Measurements from ENCODE around the gene JAZF1. TPM values are rescaled to one million over a fixed set of nuclear protein-coding genes. Genes with fewer than 3 reads are reported as not detected.

Gene JAZF1
- total and polyA plus RNA-seq, 2 of the 4 experiments (the other 2 are of a cell fraction) = 8.4 to 10.5 TPM

DNA sequence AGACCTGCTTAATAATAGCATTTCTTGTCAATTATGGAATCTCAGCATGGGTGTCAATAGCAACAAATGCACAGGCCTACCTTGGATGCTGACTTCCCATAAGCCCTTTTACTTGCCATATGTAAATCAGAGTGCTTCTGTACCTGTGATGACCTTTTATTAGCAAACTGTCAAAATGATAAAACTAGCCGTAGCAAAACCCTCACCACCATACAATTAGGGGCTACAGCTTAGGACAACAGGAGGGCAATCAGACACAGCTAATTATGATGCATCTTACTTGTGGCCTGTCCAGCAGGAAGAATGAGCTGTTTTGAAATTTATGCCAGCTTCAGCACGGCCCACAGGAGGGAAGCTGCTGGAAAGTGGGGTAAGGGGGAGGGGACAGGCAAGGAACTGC is 239.1 kb downstream of the JAZF1 start:
- 33% methylated on average over 1 of the region's 2 CpGs; no CpG with 5 or more reads in 1 of the 2 experiments for WGBS, 2 experiments (ENCODE audit: extremely low coverage in 2 of 2, insufficient read length in 1 of 2)
- H2BK20ac ChIP-seq (ENCODE audit: low read depth, low read length) = no peak overlapping the region
- H4K91ac ChIP-seq (ENCODE audit: insufficient read depth, low read depth, low read length) = no peak overlapping the region
- H3K9ac ChIP-seq (ENCODE audit: low read depth, low read length) = no peak overlapping the region
- intact Hi-C loops (cut with micrococcal nuclease) (no loop called here), in situ Hi-C loops (cut with MboI; ENCODE audit: low sequenced_read_pairs) (no loop called here), dilution Hi-C loops (cut with HindIII; ENCODE audit: low sequenced_read_pairs, unreplicated experiment) (no loop called here)
- H4K5ac ChIP-seq (ENCODE audit: low read depth, low read length) = no peak overlapping the region
- H3K4me2 ChIP-seq (ENCODE audit: low read depth, low read length) = no peak overlapping the region
- no peak overlapping the region for H3K18ac ChIP-seq (ENCODE audit: low read depth, low read length)
- H2BK120ac ChIP-seq (ENCODE audit: low read depth, low read length) = no peak overlapping the region
- no peak overlapping the region for H3K14ac ChIP-seq (replicated peaks; ENCODE audit: low read depth, low read length)
- ChIA-PET CTCF (interaction anchor here (0.6 kb wide), 1 partner anchor 20 kb away, joined by 5 read pairs; no protein-coding TSS in a partner anchor), POLR2A (ENCODE audit: unreplicated experiment) (no interaction called here)
- no peak overlapping the region for H4K8ac ChIP-seq (ENCODE audit: low read depth in 2 of 2, low read length in 2 of 2)
- H2AK9ac ChIP-seq (replicated peaks; ENCODE audit: low read depth, low read length, poor library complexity) = no peak overlapping the region
- H3K4ac ChIP-seq (ENCODE audit: low read depth, low read length) = no peak overlapping the region
- no peak overlapping the region for H2AK5ac ChIP-seq (ENCODE audit: low read depth, low read length)
- no peak overlapping the region for H2BK5ac ChIP-seq (ENCODE audit: low read depth, low read length, poor library complexity, severe bottlenecking)
- peaks cover 10% of the 10 kb centered on the region; the same call in 1 of the 2 replicates for H4K20me1 ChIP-seq (ENCODE audit: insufficient read depth, low read length)
- peaks cover 9 to 32% of the 10 kb centered on the region in 2 experiments for H3K79me1 ChIP-seq (ENCODE audit: low read depth in 1 of 2, low read length in 2 of 2)
- peaks cover 1% of the 10 kb centered on the region for H3K36me3 ChIP-seq (ENCODE audit: control insufficient read depth, insufficient read depth, low read length)
- H3K9me3 ChIP-seq (ENCODE audit: control insufficient read depth, insufficient read depth, low read length) = no peaks in the 10 kb centered on the region
- no peak overlapping the region for H3K56ac ChIP-seq (ENCODE audit: extremely low read depth, insufficient read depth, low read length)
- ATAC-seq (ENCODE audit: low read depth) = no peak
- H3K27me3 ChIP-seq (ENCODE audit: control insufficient read depth, insufficient read depth, low read length) = no peaks in the 10 kb centered on the region
- peaks cover 2% of the 10 kb centered on the region; the same call in 1 of the 2 replicates for H3K4me1 ChIP-seq (ENCODE audit: control insufficient read depth, insufficient read depth, low read length)
- no peak overlapping the region for H2BK15ac ChIP-seq (ENCODE audit: low read depth, low read length)
- no peak for DNase-seq
- H3K4me3 ChIP-seq (ENCODE audit: insufficient read depth, low read depth, low read length) = no peak overlapping the region
- no peaks in the 10 kb centered on the region; the same call in 1 of the 2 replicates for H3K9me1 ChIP-seq (ENCODE audit: insufficient read depth, low read length)
- no peak for TF ChIP-seq MXI1 (IDR thresholded peaks at IDR 0.05; ENCODE audit: borderline replicate concordance, low read depth, low read length)
- BruUV-seq (replicated peaks) = no TSS peak
- no peak overlapping the region for H3K23ac ChIP-seq (ENCODE audit: low read depth, low read length)
- no peak overlapping the region for H3K27ac ChIP-seq (ENCODE audit: insufficient read depth, low read length)
- H2AFZ ChIP-seq (replicated peaks; ENCODE audit: low read length, poor library complexity) = no peak overlapping the region

Measured in IMR-90 (cell line).